Mucosa of rectum (tissue), 2 donors: ENCODE data around the gene EME1.
A peak's percentile ranks its signal among the peaks of the same experiment; 100 is the strongest.

Experiments used
- H3K27ac ChIP-seq, 2 donors: one replicate each; pipeline ENCODE4 v1.7.0; 2013; ENCODE audit warnings: inconsistent platforms in 2 of 2, low read depth in 2 of 2, low read length in 2 of 2
- H3K27me3 ChIP-seq, 2 donors: one replicate each; pipeline ENCODE4 v1.7.0; 2013; ENCODE audit warnings: low read length in 2 of 2; ENCODE audit not compliant: control insufficient read depth in 2 of 2, insufficient read depth in 2 of 2
- H3K36me3 ChIP-seq, 2 donors: one replicate each; pipeline ENCODE4 v1.7.0; 2013; ENCODE audit warnings: low read length in 2 of 2; ENCODE audit not compliant: control insufficient read depth in 2 of 2, insufficient read depth in 2 of 2
- H3K4me1 ChIP-seq, 2 donors: one replicate each; pipeline ENCODE4 v1.7.0; 2013; ENCODE audit warnings: low read length in 2 of 2, mild to moderate bottlenecking in 1 of 2; ENCODE audit not compliant: control insufficient read depth in 2 of 2, insufficient read depth in 2 of 2
- H3K4me3 ChIP-seq, 2 donors: one replicate each; pipeline ENCODE4 v1.7.0; 2013; ENCODE audit warnings: low read length in 2 of 2
- H3K9ac ChIP-seq, 2 donors: one replicate each; pipeline ENCODE4 v1.7.0; 2013; ENCODE audit warnings: low read length in 2 of 2, low read depth in 1 of 2, mild to moderate bottlenecking in 1 of 2
- H3K9me3 ChIP-seq, 2 donors: one replicate each; pipeline ENCODE4 v1.7.0; 2013; ENCODE audit warnings: low read length in 2 of 2; ENCODE audit not compliant: control insufficient read depth in 2 of 2
- donor health status: healthy.
- donor health status: Normal muscosa, but diverticular disease.

EME1 gene, protein sequence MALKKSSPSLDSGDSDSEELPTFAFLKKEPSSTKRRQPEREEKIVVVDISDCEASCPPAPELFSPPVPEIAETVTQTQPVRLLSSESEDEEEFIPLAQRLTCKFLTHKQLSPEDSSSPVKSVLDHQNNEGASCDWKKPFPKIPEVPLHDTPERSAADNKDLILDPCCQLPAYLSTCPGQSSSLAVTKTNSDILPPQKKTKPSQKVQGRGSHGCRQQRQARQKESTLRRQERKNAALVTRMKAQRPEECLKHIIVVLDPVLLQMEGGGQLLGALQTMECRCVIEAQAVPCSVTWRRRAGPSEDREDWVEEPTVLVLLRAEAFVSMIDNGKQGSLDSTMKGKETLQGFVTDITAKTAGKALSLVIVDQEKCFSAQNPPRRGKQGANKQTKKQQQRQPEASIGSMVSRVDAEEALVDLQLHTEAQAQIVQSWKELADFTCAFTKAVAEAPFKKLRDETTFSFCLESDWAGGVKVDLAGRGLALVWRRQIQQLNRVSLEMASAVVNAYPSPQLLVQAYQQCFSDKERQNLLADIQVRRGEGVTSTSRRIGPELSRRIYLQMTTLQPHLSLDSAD

GRCh38 chr17:50372758-50373556, at the start of gene EME1, which contains the start of gene MRPL27:
Gene EME1, plus strand, starts transcription at chr17:50373229. Its CDS starts 1,980 bp downstream, at chr17:50375209.
Gene MRPL27, minus strand, starts transcription at chr17:50373184. Its CDS starts 14 bp downstream, at chr17:50373170.
- peaks cover 19 to 23% of the 10 kb centered on the region in 2 donors for H3K4me1 ChIP-seq
- H3K27me3 ChIP-seq: no peaks in the 10 kb centered on the region
- no peaks in the 10 kb centered on the region for H3K9me3 ChIP-seq
- H3K27ac ChIP-seq: peak within 1 kb of the TSS; percentile 95 to 99
- H3K4me3 ChIP-seq: peak within 1 kb of the TSS; percentile 93 to 100
- H3K36me3 ChIP-seq: peaks cover 22 to 28% of the 10 kb centered on the region in 2 donors
- H3K9ac ChIP-seq: peak within 1 kb of the TSS; percentile 90 to 100

DNA sequence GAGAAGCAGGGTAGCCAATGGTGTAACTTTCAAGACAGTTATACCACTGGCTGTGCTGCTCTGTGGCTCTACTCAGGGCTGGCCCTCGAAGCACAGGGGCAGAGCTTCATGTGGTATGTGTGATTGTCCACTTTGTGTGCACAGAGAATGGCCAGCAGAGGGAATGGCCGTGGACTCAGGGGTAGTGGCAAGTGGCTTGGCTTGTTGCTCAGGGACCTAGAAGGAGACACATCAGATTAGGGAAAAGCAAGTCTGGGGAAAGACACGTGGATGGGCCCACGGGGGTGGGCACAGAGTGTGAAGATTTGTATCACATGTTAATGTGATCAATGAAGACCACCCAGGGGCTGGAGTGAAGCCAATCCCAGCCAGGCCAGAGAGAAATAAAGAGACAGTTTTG, 47.1 kb upstream of the EME1 start:
- Histone ChIP-seq H3K9me3 (no peaks in the 10 kb centered on the region), H3K9ac (no peak overlapping the region), H3K36me3 (no peaks in the 10 kb centered on the region), H3K27me3 (peaks cover 0 to 3% of the 10 kb centered on the region in 2 donors), H3K4me1 (no peaks in the 10 kb centered on the region), H3K27ac (no peak overlapping the region), H3K4me3 (no peak overlapping the region)

GRCh38 chr17:50326831-50327364, 46.1 kb upstream of the EME1 start:
- Histone ChIP-seq H3K4me1 (no peaks in the 10 kb centered on the region), H3K36me3 (no peaks in the 10 kb centered on the region), H3K27me3 (peaks cover 0 to 3% of the 10 kb centered on the region in 2 donors), H3K4me3 (no peak overlapping the region), H3K9ac (no peak overlapping the region), H3K27ac (no peak overlapping the region), H3K9me3 (no peaks in the 10 kb centered on the region)

DNA sequence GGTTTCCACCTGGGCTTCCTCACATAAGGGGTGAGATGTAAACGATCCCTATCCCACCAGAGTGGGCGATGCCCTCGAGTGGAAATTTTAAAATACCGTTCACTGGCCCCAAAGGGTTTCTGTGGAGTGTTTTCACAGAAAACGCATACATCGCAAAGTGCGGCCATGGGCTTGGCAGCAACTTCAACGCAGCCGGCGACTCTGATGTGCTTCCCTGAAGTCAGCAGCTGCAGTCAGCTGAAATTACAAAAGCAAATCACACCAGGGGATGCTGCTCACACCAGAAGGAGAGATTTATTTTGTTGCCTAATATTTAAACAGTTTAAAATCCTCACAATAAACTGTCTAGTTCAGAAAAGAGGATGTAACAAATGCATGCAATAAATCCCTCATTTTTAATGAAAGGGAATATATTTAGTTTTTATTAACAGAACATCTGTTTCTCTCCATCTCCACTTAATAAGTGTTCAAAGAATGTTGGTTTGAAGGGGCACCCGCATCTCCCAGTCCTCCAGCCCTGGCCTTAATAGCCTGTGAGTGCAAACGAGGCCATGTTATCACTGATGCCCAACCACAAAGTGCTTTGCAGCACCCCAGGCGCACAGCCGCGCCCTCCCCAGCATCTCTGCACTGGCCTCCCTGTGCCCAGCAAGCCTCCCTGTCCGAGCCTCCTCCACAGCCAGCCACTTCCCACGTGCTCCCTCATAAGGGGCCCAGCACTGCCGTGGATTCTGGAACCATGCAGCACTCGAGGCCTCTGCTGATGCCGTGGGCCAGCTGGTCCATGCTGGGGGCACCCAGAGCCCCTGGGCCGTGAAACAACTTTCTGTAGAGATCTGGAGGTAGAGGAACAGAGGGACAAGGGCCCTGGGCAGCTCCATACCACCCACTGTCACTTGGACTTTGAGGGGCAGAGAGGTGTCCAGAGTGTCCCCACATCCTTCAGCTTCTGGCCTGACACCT, 44.4 kb upstream of the EME1 start:
- no peak overlapping the region for H3K27ac ChIP-seq
- no peak overlapping the region for H3K9ac ChIP-seq
- H3K9me3 ChIP-seq: no peaks in the 10 kb centered on the region

GRCh38 chr17:50329716-50330115, 43.3 kb upstream of the EME1 start:
- Histone ChIP-seq H3K36me3 (no peaks in the 10 kb centered on the region), H3K9me3 (no peaks in the 10 kb centered on the region), H3K9ac (no peak overlapping the region), H3K4me1 (no peaks in the 10 kb centered on the region), H3K4me3 (no peak overlapping the region), H3K27me3 (peaks cover 0 to 3% of the 10 kb centered on the region in 2 donors), H3K27ac (no peak overlapping the region)

More for the DNA sequence above, 44.4 kb upstream of the EME1 start:
- H3K27me3 ChIP-seq: peaks cover 0 to 3% of the 10 kb centered on the region in 2 donors
- H3K4me3 ChIP-seq: no peak overlapping the region
- H3K36me3 ChIP-seq: no peaks in the 10 kb centered on the region
- H3K4me1 ChIP-seq: no peaks in the 10 kb centered on the region

DNA sequence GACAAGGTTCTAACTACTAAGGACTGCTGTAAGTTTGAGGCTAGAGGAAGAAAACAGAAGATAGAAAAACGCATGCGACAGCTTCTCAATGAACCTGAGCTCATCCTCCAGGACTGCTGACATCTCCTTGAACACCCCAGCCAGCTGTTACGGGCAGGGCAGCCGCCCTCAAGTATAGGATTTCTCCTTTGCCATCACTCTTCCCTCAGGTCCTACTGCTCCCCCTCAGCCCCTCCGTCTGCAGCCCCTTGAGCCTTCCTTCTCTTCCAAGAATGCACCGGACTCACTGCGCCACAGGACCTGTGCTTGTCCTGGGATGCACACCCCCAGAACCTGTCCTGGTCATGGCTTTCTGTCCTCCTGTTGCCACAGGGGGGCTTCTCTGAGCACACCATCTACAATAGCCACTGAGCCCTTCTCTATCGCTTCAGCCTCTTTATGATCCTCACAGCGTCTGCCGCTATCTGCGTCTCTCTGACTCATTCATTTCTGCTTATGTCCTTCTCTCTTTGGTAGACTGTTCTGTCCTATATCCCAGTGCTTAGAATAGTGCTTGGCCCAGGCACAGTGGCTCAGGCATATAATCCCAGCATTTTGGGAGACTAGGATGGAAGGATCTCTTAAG, 42.8 kb upstream of the EME1 start:
- Histone ChIP-seq H3K4me3 (no peak overlapping the region), H3K9me3 (no peaks in the 10 kb centered on the region), H3K9ac (no peak overlapping the region), H3K27ac (no peak overlapping the region), H3K27me3 (peaks cover 0 to 3% of the 10 kb centered on the region in 2 donors), H3K4me1 (no peaks in the 10 kb centered on the region), H3K36me3 (no peaks in the 10 kb centered on the region)

DNA sequence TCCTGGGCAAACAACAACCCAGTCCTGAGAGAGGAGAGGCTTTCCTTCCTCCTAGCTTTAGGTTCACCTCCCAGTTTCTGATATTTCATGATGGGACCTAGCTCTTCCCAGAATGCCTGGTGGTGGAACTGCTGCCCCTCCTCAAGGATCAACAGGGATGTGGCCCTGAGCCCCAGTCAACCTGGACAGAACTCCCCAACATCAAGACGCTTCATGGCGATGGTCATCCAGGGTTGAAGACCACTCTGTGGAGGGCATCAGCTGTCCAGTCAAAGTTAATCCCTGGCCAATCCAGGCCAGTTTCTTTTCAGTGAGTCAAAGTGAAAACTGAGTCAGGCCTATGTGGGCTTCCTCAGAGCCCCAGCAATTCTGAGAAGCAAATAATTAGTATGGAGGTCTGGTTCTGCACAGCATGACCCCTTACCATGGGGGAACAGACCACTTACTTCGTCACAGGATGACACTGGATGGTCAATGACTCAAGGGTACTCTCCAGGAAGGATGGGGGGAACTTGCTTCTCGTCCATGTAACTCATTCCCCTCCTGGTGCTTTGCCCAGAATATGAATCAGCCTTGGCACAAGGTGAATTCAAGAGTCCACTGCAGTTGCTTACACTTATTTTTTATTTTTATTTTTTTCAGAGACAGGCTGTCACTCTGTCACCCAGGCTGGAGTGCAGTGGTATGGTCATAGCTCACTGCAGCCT, 41.8 kb upstream of the EME1 start:
- Histone ChIP-seq H3K9me3 (no peaks in the 10 kb centered on the region), H3K4me1 (no peaks in the 10 kb centered on the region), H3K4me3 (no peak overlapping the region), H3K27ac (no peak overlapping the region), H3K36me3 (no peaks in the 10 kb centered on the region), H3K27me3 (peaks cover 0 to 3% of the 10 kb centered on the region in 2 donors), H3K9ac (no peak overlapping the region)

DNA sequence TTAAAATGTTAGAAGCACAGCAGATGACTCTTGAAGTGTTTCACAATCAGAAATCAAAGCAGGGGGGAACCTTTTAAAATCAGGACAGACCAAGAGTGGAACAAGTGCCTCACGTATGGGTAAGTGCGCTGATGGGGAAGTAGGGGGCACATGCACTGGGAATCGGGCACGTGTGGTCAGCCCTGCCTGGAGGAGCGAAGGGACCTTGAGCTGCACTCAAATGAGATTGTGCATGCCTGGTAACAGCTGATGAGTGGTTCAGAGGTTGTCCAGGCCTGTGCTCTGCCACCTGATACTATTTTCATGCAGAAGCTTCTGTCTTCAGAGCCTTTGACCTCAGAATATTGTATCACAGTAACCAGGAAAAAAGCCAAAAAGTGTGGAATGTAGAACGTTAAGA, 40.8 kb upstream of the EME1 start:
- H3K36me3 ChIP-seq: no peaks in the 10 kb centered on the region
- H3K27ac ChIP-seq: no peak overlapping the region
- no peak overlapping the region for H3K4me3 ChIP-seq
- no peaks in the 10 kb centered on the region for H3K9me3 ChIP-seq
- no peak overlapping the region for H3K9ac ChIP-seq
- H3K27me3 ChIP-seq: peaks cover 0 to 3% of the 10 kb centered on the region in 2 donors
- H3K4me1 ChIP-seq: no peaks in the 10 kb centered on the region
